Measurements from ENCODE around the gene ELF4.
"Not testable (repeated sequence)": the region's sequence is repeated elsewhere in the genome, so short reads cannot be mapped to it uniquely, and the experiment has no call there.

Gene ELF4

DNA sequence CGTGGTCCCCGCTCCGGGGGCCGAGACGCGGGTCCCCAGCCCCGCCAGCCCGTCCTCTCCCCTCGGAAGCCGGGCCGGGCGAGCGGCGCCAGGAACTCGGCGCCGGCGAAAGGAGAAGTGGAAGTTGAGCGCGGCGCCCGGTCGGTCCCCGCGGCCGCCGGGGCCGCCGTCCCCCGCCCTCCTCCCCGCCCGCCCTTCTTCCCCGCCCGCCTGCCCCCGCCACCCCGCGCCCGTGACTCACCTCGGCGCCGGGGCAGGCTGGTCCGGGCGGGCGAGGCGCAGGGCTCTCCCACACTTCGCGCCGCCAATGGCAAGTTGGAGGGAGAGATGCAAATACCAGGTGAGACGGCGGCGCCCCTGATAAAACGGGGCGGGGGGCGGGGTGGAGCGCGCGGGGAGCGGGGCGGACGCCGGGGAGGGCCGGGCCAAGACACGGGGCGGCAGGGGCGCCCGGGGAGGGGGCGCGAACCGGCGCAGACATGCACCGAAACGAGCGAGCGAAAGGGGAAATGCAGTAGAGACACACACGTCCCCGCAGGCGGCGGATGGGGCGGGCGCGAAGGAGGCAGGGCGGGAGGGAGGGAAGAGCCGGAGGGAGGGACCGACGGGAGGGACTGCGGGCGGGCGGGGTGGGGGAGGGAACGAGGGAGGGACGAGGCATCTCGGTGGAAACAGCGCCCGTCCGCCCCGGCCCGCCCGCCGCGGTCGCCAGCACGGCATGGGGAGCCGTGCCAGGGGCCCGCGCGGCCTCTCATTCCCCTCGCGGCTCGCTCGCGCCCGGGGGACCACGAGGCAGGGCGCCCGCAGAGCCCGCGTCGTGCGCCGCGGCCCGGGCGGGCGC is at the start of gene ELF4:
TSS of gene ELF4 (minus strand) at position 119 of the 841 bp plus-strand sequence. CDS start 29,167 bp downstream, outside the sequence.
- DNase-seq, result peak; percentile 81

DNA sequence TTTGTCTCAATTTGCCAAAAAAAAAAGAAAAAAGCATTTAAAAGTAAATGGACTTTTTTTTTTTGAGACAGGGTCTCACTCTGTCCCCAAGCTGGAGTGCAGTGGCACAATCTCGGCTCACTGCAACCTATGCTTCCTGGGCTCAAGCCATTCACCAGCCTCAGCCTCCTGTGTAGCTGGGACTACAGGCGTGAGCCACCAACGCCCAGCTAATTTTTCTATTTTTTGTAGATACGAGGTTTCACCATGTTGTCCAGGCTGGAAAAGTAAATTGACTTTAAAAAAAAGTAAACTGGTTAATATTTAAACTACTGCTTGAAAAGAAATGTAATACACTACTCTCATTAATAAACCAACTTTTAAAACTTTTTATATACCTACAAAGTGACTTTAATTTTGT is 49.5 kb upstream of the ELF4 start:
- no peak for DNase-seq

DNA sequence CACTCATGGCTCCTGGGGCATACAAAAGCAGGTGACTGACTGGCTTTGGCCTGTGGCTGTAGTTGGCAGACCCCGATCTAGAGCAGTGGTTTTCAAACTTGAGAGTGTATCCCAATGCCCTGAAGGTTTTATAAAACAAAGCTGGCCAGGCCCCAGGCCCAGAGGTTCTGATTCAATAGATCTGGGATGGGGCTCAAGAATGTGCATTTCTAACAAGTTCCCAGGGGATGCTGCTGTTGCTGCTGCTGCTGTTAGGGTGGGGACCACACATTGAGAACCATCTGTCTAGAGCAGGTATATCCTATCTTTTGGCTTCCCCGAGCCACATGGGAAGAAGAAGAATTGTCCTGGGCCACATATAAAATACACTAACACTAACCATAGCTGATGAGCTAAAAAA is 48.0 kb upstream of the ELF4 start:
- DNase-seq, result no peak

DNA sequence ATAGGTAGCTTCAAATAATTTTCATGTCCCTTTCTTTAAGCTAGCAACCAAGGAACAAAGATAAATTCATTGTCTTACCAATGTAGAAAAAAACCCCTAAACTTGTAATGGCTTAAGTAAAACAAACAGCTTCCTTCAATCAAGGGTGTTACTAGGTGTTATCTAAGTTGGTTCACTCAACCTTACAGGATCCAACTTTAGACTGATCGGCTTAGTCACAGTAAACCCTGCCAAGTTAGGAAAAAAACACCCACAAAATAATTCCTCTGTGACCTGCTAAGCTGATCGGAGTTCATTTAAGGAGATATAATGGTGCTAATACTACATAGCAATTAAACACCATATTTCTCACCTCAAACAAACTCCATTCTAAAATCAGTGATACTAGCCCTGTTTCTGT is 45.3 kb upstream of the ELF4 start:
- DNase-seq, result no peak

DNA sequence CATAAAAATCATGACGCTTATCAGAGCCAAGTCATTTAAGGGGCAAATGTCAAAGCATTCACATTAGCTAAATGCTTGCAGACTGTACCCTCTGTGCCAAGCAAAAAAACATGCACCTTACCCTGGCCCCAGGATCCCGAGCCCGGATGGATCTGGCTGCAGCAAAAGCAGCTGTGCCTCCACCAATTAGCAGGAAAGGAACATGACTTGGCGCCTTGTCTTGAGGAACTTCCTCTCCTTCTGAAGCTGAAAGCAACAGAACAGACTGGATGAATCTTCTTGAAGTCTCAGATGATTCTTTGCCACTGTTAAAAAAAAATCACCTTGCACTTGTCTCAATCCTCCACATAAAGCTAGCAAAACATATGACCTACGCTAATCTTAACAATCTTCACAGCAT is 37.3 kb upstream of the ELF4 start:
- no peak for DNase-seq

DNA sequence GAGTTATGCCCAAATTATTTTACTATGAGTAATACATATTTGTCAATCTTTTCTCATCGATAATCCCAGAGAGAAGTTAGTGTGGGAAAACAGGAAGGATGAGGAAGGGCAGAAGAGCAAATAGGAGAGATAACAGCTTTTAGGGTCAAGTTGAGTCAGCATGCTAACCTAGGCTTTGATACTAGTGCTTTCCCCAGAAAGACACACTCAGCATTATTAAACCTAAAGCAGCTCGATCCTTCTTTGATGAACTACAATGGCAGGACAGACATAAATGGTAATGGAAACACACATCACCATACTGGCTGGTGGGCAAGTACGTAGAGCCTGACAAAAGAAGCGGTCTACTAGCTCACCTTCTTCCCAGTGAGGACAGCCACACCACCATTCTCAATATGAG is 34.8 kb upstream of the ELF4 start:
- DNase-seq, result no peak

DNA sequence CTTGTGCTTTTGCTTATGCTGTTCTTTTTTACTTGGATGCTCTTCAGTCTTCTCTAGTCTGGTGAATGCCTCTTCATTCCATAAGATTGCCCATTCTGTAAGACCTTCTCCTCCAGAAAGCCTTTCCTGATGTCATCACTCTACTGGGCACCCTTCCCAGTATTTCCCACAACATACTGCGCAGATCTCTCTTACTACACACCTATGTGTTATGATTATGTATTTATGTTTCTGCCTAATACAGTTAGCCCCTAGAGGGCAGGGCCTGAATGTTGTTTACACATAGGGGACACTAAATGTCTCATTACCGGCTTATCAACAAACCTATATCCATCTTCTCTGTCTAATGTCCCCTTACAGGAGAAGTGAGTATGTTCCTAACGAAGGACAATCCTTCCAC is 34.2 kb upstream of the ELF4 start:
- DNase-seq, result no peak

DNA sequence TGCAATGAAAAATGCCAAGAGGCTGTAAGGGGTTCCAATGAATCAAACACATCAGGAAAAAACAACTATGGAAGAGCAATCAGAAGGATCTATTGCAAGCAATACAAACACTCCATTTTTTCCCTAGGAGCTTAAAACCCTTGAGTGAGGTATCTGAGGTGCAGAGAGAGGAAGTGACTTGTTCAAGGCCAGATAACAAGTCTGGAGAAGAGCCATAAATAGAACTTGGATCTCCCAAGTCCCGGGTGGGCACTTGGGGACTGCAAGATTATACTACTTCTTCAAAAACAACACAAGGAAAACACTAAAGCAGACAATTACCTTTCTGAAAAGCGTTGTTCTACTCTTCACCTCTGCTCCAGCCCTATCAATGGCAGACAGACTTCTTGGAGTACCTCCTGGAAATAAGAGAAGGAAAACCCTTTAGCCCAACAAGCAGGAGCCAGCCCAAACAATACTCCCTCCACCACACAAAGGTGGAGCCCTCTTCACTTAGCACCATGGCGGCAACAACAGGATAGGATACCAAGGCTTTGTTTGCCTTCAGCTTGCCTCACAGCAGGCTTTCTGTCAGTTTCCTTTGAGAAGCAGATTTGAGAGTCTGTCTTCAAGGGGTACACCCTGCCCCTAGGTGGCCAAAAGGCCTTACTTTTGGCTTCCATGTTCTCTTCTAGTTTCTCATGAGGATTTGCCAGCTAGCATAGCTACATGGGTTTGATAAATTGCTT is 29.3 kb upstream of the ELF4 start:
- DNase-seq, result no peak

DNA sequence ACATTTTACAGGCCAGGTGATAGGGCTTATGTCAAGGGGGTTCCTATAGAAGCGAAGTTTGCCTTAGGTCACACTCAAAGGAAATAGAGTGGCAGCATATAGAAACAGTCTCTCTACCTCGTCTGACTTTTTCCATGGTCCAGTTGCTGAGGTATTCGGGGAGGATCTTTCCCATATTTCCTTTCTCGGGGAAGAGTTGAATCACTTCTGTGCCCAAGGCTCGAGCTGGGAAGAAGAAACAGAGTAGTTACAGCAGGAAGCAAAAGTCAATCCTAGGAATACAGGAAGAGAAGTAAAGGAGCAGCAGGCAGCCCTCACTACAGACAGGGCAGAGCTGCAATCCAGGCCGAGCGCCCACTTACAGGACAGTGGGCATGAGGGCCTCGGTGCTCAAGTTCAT is 26.7 kb upstream of the ELF4 start:
- no peak for DNase-seq

DNA sequence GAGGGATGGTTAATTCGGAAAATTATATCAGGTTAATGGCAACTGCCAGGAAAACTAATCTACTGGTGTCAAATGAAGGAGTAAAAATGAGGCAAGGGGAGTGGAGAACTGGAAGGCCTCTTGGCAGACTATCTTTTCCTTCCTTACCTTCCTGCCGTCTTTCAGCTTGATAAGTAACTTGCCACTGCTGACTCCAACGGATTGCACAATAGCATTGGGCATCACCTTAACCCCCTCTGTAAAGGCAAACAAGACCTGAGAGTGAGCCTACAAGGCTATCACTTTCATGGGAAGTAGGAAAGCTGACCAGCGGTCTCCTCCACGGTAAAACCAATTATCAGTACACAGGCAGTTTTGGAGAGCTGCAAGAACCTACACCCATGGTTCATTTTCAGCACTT is 26.2 kb upstream of the ELF4 start:
- DNase-seq, result no peak

DNA sequence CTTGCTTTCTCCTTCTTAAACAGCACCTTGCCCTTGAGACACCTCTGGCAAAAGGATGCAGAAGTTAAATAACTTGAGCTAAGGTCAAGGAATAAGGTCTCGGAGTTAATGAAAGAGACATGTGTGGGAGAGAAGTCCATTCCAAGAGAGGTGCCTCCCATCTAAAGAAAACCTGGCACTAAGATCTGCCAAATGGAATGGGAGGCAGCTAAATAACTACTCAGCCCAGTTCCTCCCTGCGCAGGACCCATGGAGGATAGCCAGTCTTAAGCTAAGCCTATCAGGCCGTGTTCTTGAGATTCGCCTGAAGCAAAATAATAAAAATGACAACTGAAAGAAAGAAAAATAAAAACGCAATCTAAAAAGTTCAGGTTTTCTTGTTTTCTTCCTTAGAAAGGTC is 20.7 kb upstream of the ELF4 start:
- no peak for DNase-seq

DNA sequence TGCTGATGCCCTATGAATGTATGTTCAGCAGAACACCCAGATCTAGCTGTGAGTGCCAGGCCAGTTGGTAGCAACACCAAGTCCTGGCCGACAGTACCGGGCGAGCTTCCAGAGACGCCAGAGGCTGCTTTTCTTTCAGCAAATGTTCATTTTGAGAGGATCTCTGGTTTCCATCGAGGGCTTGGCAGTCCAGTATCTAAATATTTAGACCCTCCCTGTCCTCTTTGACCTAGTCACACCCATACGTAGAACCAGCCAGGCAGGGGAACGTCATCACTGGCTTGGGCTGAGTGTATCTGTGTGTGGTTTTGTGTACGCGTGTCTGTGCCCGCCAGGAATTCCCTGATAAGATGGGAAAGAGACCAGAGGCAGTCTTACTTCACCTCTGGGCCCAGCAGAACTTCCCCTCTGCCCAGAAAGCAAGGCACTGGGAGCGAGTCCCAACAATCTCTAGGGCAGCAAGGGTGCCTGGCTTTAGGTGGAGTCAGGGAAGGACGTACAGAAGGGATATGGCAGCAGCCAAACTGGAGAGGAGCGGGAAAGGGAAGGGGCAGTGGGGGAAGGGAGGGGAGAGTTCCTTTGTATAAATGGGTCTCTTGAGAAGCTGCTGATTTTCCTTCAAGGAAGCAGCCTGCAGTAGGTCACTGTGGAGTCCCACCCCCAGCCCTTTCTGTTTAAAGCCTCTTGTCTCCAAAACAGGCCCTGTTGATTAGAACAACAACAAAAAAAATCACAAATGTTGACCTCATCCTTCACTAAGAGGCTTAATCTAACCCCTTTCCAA is 15.0 kb upstream of the ELF4 start:
- DNase-seq, result no peak

DNA sequence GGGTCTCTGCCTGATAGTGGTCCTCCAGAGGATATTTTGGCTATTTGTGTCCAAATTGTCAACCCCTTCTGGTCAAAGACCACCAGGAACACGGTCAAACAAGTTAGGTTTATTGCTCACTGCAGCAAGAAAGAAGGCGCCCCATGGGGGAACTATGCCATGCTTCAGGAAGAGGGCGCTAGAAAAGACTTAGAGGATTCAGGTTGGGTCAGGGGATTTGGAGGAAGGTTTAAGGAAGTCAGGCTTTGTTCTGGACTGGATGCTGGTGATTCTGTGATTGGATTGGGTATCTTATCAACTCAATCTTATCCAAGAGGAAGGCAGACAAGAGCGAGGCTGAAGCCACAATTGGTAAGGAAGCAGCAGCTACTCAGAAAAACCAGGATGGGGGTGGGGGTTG is 14.3 kb upstream of the ELF4 start:
- no peak for DNase-seq

DNA sequence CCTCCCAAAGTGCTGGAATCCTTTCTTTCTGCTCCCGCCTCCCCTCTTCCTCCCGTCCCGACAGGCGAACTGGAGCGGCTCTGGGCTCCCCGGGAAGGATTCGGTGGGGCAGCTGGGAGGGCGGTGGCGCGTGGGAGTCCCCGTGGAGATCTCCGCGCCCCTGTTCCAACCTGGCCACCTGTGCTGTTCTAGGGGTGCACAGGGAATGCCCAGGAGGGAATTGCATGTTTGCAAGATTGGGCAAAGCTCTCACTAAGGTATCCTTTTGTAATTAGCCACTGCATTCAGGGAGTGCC is 11.2 kb upstream of the ELF4 start:
- no peak for DNase-seq

DNA sequence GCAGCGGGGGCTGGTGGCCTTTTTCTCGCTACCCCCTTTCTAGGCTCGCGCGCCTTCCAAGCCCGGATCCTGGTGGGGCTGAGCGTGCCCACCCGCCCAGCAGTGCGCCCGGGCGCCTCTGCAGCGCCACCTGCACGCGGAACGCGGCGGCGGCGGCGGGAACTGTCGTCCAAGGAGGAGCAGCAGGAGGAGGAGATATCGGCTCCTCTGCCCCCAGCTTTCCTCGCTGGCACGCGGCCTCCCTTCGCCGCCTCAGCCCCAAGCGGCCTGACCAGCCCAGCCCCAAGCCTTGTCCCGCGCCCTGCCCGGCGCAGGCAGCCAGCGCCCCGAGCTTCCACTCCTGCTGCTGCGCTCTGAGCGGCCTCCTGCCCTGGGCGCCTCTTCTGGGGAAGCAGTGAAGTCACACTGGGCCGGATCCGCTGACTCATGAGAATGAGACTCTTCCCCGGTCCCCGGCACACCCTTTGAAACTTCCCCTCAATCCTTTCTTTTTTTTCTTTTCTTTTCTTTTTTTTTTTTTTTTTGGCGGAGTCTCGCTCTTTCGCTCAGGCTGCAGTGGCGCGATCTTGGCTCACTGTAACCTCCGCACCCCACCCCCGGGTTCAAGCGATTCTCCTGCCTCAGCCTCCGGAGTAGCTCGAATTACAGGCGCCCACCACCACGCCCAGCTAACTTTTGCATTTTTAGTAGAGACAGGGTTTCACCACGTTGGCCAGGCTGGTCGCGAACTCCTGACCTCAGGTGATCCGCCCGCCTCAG is 10.6 kb upstream of the ELF4 start:
- DNase-seq, result peak; percentile 74

DNA sequence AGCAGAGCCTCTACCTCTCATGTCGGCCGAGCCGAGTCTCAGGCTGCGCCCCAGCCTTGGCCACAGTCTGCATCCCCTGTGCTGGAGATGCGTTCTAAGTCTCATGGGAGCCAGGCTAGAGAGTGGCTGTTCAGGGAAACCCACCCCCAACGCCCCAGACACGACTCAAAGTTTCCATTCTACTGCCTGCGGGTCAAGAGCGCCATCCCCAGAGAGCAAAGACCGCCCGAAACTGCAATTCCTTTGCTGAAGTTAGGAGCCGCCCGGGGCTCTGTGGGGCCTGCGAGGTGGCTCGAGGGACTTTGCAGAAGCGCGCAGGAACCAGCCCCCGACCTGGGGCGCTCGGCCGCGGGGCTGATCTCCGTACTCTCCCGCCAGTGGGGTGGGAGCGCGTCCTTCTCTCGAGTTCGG is 10.0 kb upstream of the ELF4 start:
- no peak for DNase-seq

DNA sequence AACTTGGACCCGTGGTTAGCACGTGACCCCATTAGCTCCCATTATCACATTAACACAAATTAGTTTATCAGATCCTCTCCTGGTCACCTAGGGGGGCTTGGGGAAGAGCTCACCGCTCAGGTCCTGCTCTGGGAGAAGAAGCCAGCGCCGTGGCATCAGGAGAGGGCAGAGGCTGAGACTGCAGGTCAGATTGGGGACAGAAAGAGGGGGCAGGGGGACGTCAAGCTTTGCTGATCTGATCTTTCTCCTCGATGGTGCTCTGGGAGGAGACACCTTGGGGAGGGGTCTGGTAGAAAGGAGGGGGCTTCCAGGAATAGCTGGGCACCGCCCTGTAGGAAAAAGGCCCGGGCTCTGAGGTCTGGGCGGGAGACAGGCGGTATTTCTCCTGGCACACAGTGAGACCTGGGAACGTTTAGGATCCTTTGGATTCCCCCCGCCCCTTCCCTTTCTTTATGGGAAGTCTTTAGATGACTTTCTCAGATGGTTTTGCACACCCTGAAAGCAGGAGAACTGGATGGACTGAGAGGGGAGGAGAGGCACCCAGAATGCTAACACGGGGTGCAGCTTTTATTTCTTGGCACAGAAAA is 9.1 kb upstream of the ELF4 start:
- no peak for DNase-seq

DNA sequence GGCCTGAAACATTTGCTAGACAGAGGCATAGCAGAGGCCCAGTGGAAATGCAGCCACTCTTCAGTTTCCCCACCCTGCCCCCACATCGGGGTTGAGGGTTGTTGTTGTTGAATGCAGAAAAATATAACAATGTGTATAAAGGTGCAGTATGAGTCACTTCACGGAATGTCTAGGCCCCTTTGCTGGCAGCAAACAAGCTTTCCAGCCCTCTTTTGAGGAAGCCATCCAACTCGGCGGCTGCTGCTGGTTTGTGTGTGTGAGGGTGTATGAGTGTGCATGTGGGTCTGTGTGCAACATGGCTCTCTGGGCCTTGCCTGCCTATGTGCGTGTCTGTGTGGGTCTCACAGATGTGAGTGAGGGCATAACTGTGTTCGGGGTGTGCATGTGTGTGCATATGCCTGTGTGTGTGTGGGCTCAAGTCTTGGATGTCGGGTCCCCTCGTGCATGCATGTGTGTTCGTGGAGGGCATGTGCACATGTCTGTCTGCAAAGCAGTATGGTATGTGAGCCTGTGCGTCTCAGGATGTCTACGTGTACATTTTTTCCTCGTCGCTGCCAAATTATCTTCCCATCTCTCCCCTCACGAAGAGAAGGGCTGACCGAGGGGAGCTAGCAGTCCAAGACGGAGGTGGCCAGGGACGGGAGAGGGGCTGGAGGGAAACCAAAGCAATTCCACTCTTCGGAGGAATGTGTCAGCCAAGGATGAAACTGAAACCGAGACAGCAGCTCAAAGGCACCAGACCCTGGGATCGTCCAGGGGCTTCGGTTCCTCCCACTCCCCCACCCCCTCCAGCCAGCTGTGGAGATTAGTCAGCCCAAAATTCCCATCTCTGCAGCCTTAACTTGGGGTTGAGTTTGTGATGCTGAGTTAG is 8.4 kb upstream of the ELF4 start:
- peak; percentile 47 for DNase-seq

DNA sequence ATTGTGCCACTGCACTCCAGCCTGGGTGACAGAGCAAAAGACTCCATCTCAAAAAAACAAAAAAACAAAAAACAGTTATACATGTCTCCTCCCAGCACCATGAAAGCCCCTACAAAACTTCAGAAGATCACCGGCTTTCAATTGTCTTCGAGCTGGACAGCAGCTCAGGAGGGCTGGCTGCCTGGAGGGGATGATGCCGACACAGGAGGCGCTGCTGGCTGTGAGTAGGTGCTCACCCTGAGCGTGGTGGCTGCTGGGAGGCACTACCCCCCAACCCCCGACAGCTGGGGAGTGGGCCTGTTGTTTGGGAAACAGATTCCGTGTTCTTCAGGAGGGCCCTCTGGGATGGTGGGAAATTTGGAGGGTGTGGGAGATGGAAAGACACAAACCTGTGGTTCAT is 6.9 kb upstream of the ELF4 start:
- DNase-seq, result no peak

DNA sequence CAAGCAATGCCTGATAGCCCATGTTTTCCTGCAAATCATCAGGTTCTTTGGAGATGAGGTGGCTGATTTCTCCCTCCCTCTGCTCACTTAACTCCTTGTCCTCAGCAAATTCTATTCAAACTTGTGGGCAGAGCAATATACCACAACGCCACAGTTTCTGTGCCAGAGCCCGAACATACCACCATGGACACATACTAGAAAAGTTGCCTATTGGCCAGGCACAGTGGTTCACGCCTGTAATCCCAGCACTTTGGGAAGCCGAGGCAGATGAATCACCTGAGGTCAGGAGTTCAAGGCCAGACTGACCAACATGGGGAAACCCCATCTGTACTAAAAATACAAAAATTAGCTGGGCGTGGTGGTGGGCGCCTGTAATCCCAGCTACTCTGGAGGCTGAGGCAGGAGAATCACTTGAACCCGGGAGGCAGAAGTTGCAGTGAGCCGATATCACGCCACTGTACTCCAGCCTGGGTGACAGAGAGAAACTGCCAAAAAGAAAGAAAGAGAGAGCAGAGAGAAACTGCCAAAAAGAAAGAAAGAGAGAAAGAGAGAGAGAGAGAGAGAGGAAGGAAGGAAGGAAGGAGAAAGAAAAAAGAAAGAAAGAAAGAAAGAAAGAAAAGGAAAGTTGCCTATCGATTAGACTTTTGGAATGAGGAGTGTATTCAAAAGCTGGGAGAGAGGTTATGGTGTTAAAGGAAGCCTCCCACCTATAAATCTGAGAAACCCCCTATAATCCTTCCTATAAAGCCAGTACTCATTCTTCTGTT is 5.0 kb upstream of the ELF4 start:
- DNase-seq, result not testable (repeated sequence)

DNA sequence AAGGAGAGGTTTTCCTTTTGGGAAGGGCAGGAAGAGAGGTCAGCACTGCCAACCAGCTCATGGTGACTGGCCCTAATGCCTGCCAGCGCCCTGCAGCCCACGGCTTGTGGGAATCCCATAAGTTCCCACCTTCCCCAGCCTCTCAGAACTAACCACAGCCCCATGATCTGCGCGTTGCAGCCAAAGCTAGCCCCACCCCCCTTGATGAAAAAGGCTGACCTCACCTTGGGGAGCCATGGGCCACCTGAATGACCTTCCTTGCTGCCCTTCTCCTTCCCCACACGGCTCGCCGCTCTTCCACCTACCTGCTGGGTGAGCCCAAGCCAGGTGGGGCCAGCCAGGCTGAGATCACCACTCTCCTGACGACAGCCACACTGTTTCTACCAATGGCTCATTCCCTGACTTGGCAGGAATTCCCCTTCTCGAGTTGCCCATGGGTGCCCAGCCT is 3.9 kb upstream of the ELF4 start:
- DNase-seq, result no peak

Data from CD4-positive, alpha-beta T cell treated with Interleukin-6 for 4 hours (primary cell).